Fibroblast of the aortic adventitia (primary cell): ENCODE measurements around the gene MGAT4D. TPM values are rescaled to one million over a fixed set of nuclear protein-coding genes. Genes with fewer than 3 reads are reported as not detected.
"Not testable (repeated sequence)": the region's sequence is repeated elsewhere in the genome, so short reads cannot be mapped to it uniquely, and the experiment has no call there.

Source experiments
- DNase-seq: peaks from one replicate; pipeline ENCODE4 v3.0.0-alpha.2; 2010; ENCODE audit warnings: low read depth
- H3K4me3 ChIP-seq: 2 replicates; pipeline ENCODE4 v1.5.1; 2011; ENCODE audit warnings: low read depth, mild to moderate bottlenecking, control low read depth, low read length, moderate library complexity
- CTCF ChIP-seq: IDR thresholded peaks from 2 replicates; pipeline ENCODE4 v1.5.1; 2011; ENCODE audit warnings: mild to moderate bottlenecking, low read length, control low read depth, inconsistent platforms; ENCODE audit not compliant: insufficient read depth
- total RNA-seq: library from RNA; depleted of rRNA; stranded (reverse); fragments of >200 nt; gene quantifications from 2 replicates; pipeline ENCODE4 v1.2.3, GENCODE V29; 2012; ENCODE audit warnings: low replicate concordance

The MGAT4D gene
- not detected in 2 replicates for total RNA-seq

- no peak within 1 kb of the TSS for H3K4me3 ChIP-seq
- no peak for DNase-seq
- no peak for TF ChIP-seq CTCF
Observed at GRCh38 chr4:140497747-140498636, at the start of gene MGAT4D. MGAT4D (minus strand) TSS chr4:140498293; CDS start chr4:140498222, 71 bp downstream.

DNA sequence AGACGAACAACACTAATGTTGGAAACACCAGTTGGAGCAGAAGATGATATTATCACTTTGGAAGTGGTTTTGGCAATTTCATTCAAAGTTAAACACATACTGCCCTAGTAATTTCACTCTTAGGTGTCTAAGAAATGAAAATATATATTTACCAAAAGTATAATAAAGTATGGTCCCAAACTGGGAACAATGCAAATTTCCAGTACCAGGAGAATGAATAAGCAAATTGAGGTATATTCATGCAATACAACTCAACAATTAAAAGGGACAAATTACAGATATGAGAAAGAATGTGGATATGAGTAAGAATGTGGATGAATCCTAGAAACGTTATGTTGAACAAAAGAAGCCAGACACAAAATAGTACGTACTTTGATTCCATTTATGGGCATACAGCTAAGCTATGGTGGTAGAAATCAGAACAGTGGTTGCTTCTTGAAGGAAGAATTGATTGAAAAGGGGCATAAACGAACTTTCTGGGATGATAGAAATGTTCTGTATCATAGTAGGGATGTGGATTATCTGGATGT, 35.9 kb upstream of the MGAT4D start:
- no peak overlapping the region for H3K4me3 ChIP-seq
- peak; percentile 17 for DNase-seq
- TF ChIP-seq CTCF: no peak

- TF ChIP-seq CTCF: no peak
- DNase-seq: no peak
Observed at GRCh38 chr4:140529434-140529833, 31.3 kb upstream of the MGAT4D start.

GRCh38 chr4:140523857-140524742, 26.0 kb upstream of the MGAT4D start, which contains the start of gene ELMOD2:
ELMOD2 (plus strand) TSS chr4:140524168; CDS start chr4:140525429, 1,261 bp downstream.
- TF ChIP-seq CTCF: peak; percentile 95
- peak within 1 kb of the TSS; percentile 66 for H3K4me3 ChIP-seq
- peak; percentile 95 for DNase-seq

More at GRCh38 chr4:140529434-140529833, 31.3 kb upstream of the MGAT4D start:
- H3K4me3 ChIP-seq: no peak overlapping the region

DNA sequence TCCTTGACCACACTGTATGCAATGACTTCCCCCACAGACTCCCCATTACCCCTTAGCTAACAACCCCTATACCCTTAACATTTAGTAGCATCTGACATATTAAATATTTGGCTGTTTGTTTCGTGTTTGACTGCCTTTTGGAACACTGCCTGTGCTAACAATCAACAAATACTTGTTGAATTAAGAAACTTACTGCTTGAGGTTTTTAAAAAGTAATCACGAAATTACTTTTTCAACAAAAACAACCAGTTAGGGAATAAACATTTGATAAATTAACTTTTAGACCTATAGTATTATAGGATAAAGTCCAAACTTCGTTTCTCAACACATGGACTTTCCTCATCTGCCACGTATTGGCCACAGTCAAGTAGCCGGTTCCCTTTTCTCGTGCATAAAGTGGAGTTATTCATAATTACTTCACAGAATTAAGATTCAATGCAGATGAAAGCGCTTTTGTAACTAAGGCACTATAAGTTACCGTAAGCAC, 25.3 kb upstream of the MGAT4D start:
- H3K4me3 ChIP-seq: peak overlapping the region; percentile 66
- TF ChIP-seq CTCF: no peak

GRCh38 chr4:140515423-140515822, 17.3 kb upstream of the MGAT4D start:
- H3K4me3 ChIP-seq: no peak overlapping the region
- no peak for DNase-seq
- TF ChIP-seq CTCF: no peak

More for the DNA sequence above, 25.3 kb upstream of the MGAT4D start:
- no peak for DNase-seq

- not testable (repeated sequence) for DNase-seq, H3K4me3 ChIP-seq
Observed at GRCh38 chr4:140513765-140514164, 15.7 kb upstream of the MGAT4D start.
